Measurements from ENCODE around the gene SLC30A9.

DNA sequence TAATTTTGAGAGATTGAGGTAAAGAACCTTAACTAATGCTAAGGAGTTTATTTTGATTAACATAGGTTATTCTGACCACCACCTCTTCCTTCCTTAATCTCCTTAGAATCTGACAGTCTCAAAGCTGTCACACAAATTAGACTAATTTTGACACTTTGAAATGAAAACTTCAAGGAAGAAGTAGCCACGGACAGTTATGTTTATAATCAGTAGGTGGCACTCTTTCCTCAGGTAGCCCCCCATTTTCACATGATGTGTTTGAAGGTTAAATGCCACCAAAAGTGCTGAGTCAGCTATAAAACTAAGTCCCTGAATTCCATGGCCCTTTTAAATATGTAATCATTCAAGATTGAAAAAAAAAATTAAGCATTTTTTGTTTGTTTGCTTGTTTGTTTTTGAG is 32.7 kb upstream of the SLC30A9 start:
- TF ChIP-seq JUNB (IDR thresholded peaks at IDR 0.05; ENCODE audit: unreplicated experiment) (no peak), EZH2 (IDR thresholded peaks at IDR 0.05; ENCODE audit: low read depth, unreplicated experiment) (no peak), CTCF (conservative IDR thresholded peaks at IDR 0.05; ENCODE audit: low read depth in 2 of 2) (peak; percentile 79 to 87), EZH2phosphoT487 (IDR thresholded peaks at IDR 0.05; ENCODE audit: unreplicated experiment) (no peak), POLR2AphosphoS5 (IDR thresholded peaks at IDR 0.05; ENCODE audit: low read depth) (no peak), REST (IDR thresholded peaks at IDR 0.05; ENCODE audit: unreplicated experiment) (no peak), CREB1 (CRISPR knock-in tag; IDR thresholded peaks at IDR 0.05; ENCODE audit: low read depth) (no peak), ZNF331 (CRISPR knock-in tag; IDR thresholded peaks at IDR 0.05; ENCODE audit: low read depth) (no peak)
- TF ChIP-seq, protein P1, sequence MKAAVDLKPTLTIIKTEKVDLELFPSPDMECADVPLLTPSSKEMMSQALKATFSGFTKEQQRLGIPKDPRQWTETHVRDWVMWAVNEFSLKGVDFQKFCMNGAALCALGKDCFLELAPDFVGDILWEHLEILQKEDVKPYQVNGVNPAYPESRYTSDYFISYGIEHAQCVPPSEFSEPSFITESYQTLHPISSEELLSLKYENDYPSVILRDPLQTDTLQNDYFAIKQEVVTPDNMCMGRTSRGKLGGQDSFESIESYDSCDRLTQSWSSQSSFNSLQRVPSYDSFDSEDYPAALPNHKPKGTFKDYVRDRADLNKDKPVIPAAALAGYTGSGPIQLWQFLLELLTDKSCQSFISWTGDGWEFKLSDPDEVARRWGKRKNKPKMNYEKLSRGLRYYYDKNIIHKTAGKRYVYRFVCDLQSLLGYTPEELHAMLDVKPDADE (IDR thresholded peaks at IDR 0.05): 0 out of 2 replicates have a peak, but pooled peaks have one; percentile 19

All from GM23338 (cell line).